AG10803 (cell line): Measurements from ENCODE around the gene SIK3.

Experiments used
- DNase-seq: peaks from one replicate; pipeline ENCODE4 v3.0.0; 2010; ENCODE audit warnings: low read depth
- H3K4me3 ChIP-seq: 2 replicates; pipeline ENCODE4 v1.5.1; 2011; ENCODE audit warnings: mild to moderate bottlenecking, low read length, control low read depth
- CTCF ChIP-seq: conservative IDR thresholded peaks from 2 replicates; pipeline ENCODE4 v1.5.1; 2011; ENCODE audit warnings: mild to moderate bottlenecking, low read length, control low read depth, inconsistent platforms

Gene SIK3

GRCh38 chr11:116986521-116987105 lies 111.6 kb downstream of the SIK3 start:
- peak overlapping the region; percentile 11; the same call in 1 of the 2 replicates for H3K4me3 ChIP-seq
- no peak for TF ChIP-seq CTCF
- DNase-seq, result peak; percentile 89

- peak; percentile 99 for DNase-seq
- TF ChIP-seq CTCF, result no peak
- peak overlapping the region; percentile 17; the same call in 1 of the 2 replicates for H3K4me3 ChIP-seq
Measured at GRCh38 chr11:116984589-116984988, 113.6 kb downstream of the SIK3 start.

GRCh38 chr11:116984186-116984585 lies 114.0 kb downstream of the SIK3 start:
- no peak for TF ChIP-seq CTCF
- H3K4me3 ChIP-seq, result peak overlapping the region; percentile 17
- no peak for DNase-seq

GRCh38 chr11:116981266-116981885 lies 116.9 kb downstream of the SIK3 start:
- DNase-seq, result peak; percentile 63
- H3K4me3 ChIP-seq, result no peak overlapping the region
- no peak for TF ChIP-seq CTCF

- H3K4me3 ChIP-seq, result no peak overlapping the region
- TF ChIP-seq CTCF, result no peak
- DNase-seq, result no peak
Measured at GRCh38 chr11:116980136-116980793, 118.0 kb downstream of the SIK3 start.

- TF ChIP-seq CTCF, result no peak
- H3K4me3 ChIP-seq, result no peak overlapping the region
- DNase-seq, result peak; percentile 59
Measured at GRCh38 chr11:116976941-116977570, 121.2 kb downstream of the SIK3 start.
